Measurements from ENCODE around the gene CSNK1G1. TPM values are rescaled to one million over a fixed set of nuclear protein-coding genes. Genes with fewer than 3 reads are reported as not detected.
A peak's percentile ranks its signal among the peaks of the same experiment; 100 is the strongest.

Gene CSNK1G1
- total RNA-seq, 1 donor from 2014 or later = 37.0 TPM

- H3K27ac ChIP-seq (ENCODE audit: low read depth, low read length) = no peak overlapping the region
- H3K4me1 ChIP-seq (ENCODE audit: insufficient read depth, low read length) = no peaks in the 10 kb centered on the region
- peaks cover 73% of the 10 kb centered on the region for H3K79me2 ChIP-seq (ENCODE audit: insufficient read depth, low read length)
- no peaks in the 10 kb centered on the region for H3K9me3 ChIP-seq (ENCODE audit: insufficient read depth, low read depth, low read length)
- H2AFZ ChIP-seq (ENCODE audit: low read depth, low read length) = no peak overlapping the region
- H3K36me3 Mint-ChIP-seq (ENCODE audit: low read depth, unreplicated experiment) = no peaks in the 10 kb centered on the region
- DNase-seq (ENCODE audit: low read depth) (no peak), FAIRE-seq (no peak)
- H3K4me2 ChIP-seq (ENCODE audit: low read length) = no peak overlapping the region
- H3K4me1 Mint-ChIP-seq (ENCODE audit: low read depth, unreplicated experiment) = peaks cover 26% of the 10 kb centered on the region
- no peaks in the 10 kb centered on the region for H3K36me3 ChIP-seq (ENCODE audit: insufficient read depth, low read length)
- no peak for TF ChIP-seq CTCF (IDR thresholded peaks at IDR 0.05; ENCODE audit: insufficient read depth, low read depth, low read length)
- no peak for TF ChIP-seq EZH2 (IDR thresholded peaks at IDR 0.05; ENCODE audit: insufficient read depth, low read length)
- no peak overlapping the region for H3K4me3 Mint-ChIP-seq (ENCODE audit: unreplicated experiment)
- H3K27me3 Mint-ChIP-seq (ENCODE audit: low read depth, unreplicated experiment) = no peaks in the 10 kb centered on the region
- no peaks in the 10 kb centered on the region for H3K27me3 ChIP-seq (ENCODE audit: insufficient read depth, low read length)
- H3K27ac Mint-ChIP-seq (ENCODE audit: unreplicated experiment) = no peak overlapping the region
- H3K9ac ChIP-seq (ENCODE audit: low read length) = no peak overlapping the region
- H3K9me3 Mint-ChIP-seq (ENCODE audit: unreplicated experiment) = no peaks in the 10 kb centered on the region
- H4K20me1 ChIP-seq (ENCODE audit: insufficient read depth, low read length) = peaks cover 45% of the 10 kb centered on the region
- no peak overlapping the region for H3K4me3 ChIP-seq (ENCODE audit: insufficient read depth, low read depth, low read length)
Measured at GRCh38 chr15:64285150-64285549, 70.8 kb downstream of the CSNK1G1 start.

GRCh38 chr15:64284042-64284441 lies 71.9 kb downstream of the CSNK1G1 start:
- H3K4me3 ChIP-seq (ENCODE audit: insufficient read depth, low read depth, low read length) = no peak overlapping the region
- Mint-ChIP-seq H3K36me3 (ENCODE audit: low read depth, unreplicated experiment) (no peaks in the 10 kb centered on the region), H3K9me3 (ENCODE audit: unreplicated experiment) (no peaks in the 10 kb centered on the region), H3K4me1 (ENCODE audit: low read depth, unreplicated experiment) (peaks cover 21% of the 10 kb centered on the region), H3K4me3 (ENCODE audit: unreplicated experiment) (no peak overlapping the region), H3K27ac (ENCODE audit: unreplicated experiment) (peak overlapping the region; percentile 48), H3K27me3 (ENCODE audit: low read depth, unreplicated experiment) (no peaks in the 10 kb centered on the region)
- H4K20me1 ChIP-seq (ENCODE audit: insufficient read depth, low read length) = peaks cover 46% of the 10 kb centered on the region
- peaks cover 66% of the 10 kb centered on the region for H3K79me2 ChIP-seq (ENCODE audit: insufficient read depth, low read length)
- no peaks in the 10 kb centered on the region for H3K9me3 ChIP-seq (ENCODE audit: insufficient read depth, low read depth, low read length)
- H3K4me2 ChIP-seq (ENCODE audit: low read length) = no peak overlapping the region
- no peaks in the 10 kb centered on the region for H3K4me1 ChIP-seq (ENCODE audit: insufficient read depth, low read length)
- H3K36me3 ChIP-seq (ENCODE audit: insufficient read depth, low read length) = no peaks in the 10 kb centered on the region
- H3K9ac ChIP-seq (ENCODE audit: low read length) = no peak overlapping the region
- DNase-seq (ENCODE audit: low read depth) = peak; percentile 57
- no peak overlapping the region for H3K27ac ChIP-seq (ENCODE audit: low read depth, low read length)
- no peaks in the 10 kb centered on the region for H3K27me3 ChIP-seq (ENCODE audit: insufficient read depth, low read length)
- TF ChIP-seq CTCF (IDR thresholded peaks at IDR 0.05; ENCODE audit: insufficient read depth, low read depth, low read length) = no peak
- TF ChIP-seq EZH2 (IDR thresholded peaks at IDR 0.05; ENCODE audit: insufficient read depth, low read length) = no peak
- FAIRE-seq = peak; percentile 93
- no peak overlapping the region for H2AFZ ChIP-seq (ENCODE audit: low read depth, low read length)

- no peaks in the 10 kb centered on the region for H3K27me3 ChIP-seq (ENCODE audit: insufficient read depth, low read length)
- H3K4me3 ChIP-seq (ENCODE audit: insufficient read depth, low read depth, low read length) = no peak overlapping the region
- no peaks in the 10 kb centered on the region for H3K36me3 ChIP-seq (ENCODE audit: insufficient read depth, low read length)
- no peaks in the 10 kb centered on the region for H3K36me3 Mint-ChIP-seq (ENCODE audit: low read depth, unreplicated experiment)
- no peaks in the 10 kb centered on the region for H3K27me3 Mint-ChIP-seq (ENCODE audit: low read depth, unreplicated experiment)
- no peak overlapping the region for H3K4me3 Mint-ChIP-seq (ENCODE audit: unreplicated experiment)
- peaks cover 16% of the 10 kb centered on the region for H3K4me1 Mint-ChIP-seq (ENCODE audit: low read depth, unreplicated experiment)
- H3K9me3 ChIP-seq (ENCODE audit: insufficient read depth, low read depth, low read length) = no peaks in the 10 kb centered on the region
- peaks cover 58% of the 10 kb centered on the region for H3K79me2 ChIP-seq (ENCODE audit: insufficient read depth, low read length)
- H3K4me1 ChIP-seq (ENCODE audit: insufficient read depth, low read length) = no peaks in the 10 kb centered on the region
- H3K9ac ChIP-seq (ENCODE audit: low read length) = no peak overlapping the region
- H2AFZ ChIP-seq (ENCODE audit: low read depth, low read length) = no peak overlapping the region
- no peak overlapping the region for H3K27ac ChIP-seq (ENCODE audit: low read depth, low read length)
- peaks cover 43% of the 10 kb centered on the region for H4K20me1 ChIP-seq (ENCODE audit: insufficient read depth, low read length)
- no peak overlapping the region for H3K27ac Mint-ChIP-seq (ENCODE audit: unreplicated experiment)
- H3K9me3 Mint-ChIP-seq (ENCODE audit: unreplicated experiment) = no peaks in the 10 kb centered on the region
- peak; percentile 57 for DNase-seq (ENCODE audit: low read depth)
- peak; percentile 47 for FAIRE-seq
- H3K4me2 ChIP-seq (ENCODE audit: low read length) = no peak overlapping the region
- no peak for TF ChIP-seq EZH2 (IDR thresholded peaks at IDR 0.05; ENCODE audit: insufficient read depth, low read length)
Measured at GRCh38 chr15:64282701-64283100, 73.3 kb downstream of the CSNK1G1 start.
